AG04449 (cell line): ENCODE measurements around the gene NDST4.
"Not testable (repeated sequence)": the region's sequence is repeated elsewhere in the genome, so short reads cannot be mapped to it uniquely, and the experiment has no call there.

Source experiments
- CTCF ChIA-PET: fragments of 350-600 bp; formaldehyde crosslinking; extraction: SDS; loops from one replicate; lab custom pipeline; 2021; ENCODE audit warnings: antibody characterized with exemption; lab: Yijun Ruan, JAX
- POLR2A ChIA-PET: fragments of 400-600, 350-600 bp; formaldehyde crosslinking; extraction: SDS; loops from one replicate; lab custom pipeline; 2020; ENCODE audit warnings: antibody characterized with exemption, inconsistent platforms; lab: Yijun Ruan, JAX
- DNase-seq: peaks from one replicate; pipeline ENCODE4 v3.0.0-alpha.2; 2010; ENCODE audit warnings: low read depth, low spot score
- H3K4me3 ChIP-seq: 2 replicates; pipeline ENCODE4 v1.5.1; 2011; ENCODE audit warnings: low read depth, mild to moderate bottlenecking, control low read depth, low read length
- CTCF ChIP-seq: IDR thresholded peaks from one replicate; pipeline ENCODE4 v1.5.1; 2011; ENCODE audit warnings: mild to moderate bottlenecking, moderate library complexity, low read length, control low read depth, inconsistent platforms; ENCODE audit not compliant: insufficient read depth; ENCODE audit errors: missing control alignments

NDST4 gene

GRCh38 chr4:114980932-114981708 lies 132.3 kb downstream of the NDST4 start:
- H3K4me3 ChIP-seq: no peak overlapping the region
- no peak for TF ChIP-seq CTCF
- CTCF ChIA-PET: no interaction called here
- POLR2A ChIA-PET: no interaction called here
- DNase-seq: no peak

GRCh38 chr4:114980399-114980798 lies 133.0 kb downstream of the NDST4 start:
- POLR2A ChIA-PET, DNase-seq, CTCF ChIA-PET, H3K4me3 ChIP-seq: not testable (repeated sequence)

- no peak for TF ChIP-seq CTCF
- no peak overlapping the region for H3K4me3 ChIP-seq
- POLR2A ChIA-PET: no interaction called here
- DNase-seq: no peak
- CTCF ChIA-PET: no interaction called here
Measured at GRCh38 chr4:114976901-114977300, 136.5 kb downstream of the NDST4 start.

GRCh38 chr4:114964026-114964425 lies 149.4 kb downstream of the NDST4 start:
- H3K4me3 ChIP-seq: no peak overlapping the region
- DNase-seq: no peak
- ChIA-PET CTCF (no interaction called here), POLR2A (no interaction called here)
- no peak for TF ChIP-seq CTCF

- no peak for TF ChIP-seq CTCF
- no peak for DNase-seq
- H3K4me3 ChIP-seq: no peak overlapping the region
- ChIA-PET CTCF (no interaction called here), POLR2A (no interaction called here)
Measured at GRCh38 chr4:114945616-114946015, 167.8 kb downstream of the NDST4 start.

- no peak for DNase-seq
- ChIA-PET POLR2A (no interaction called here), CTCF (no interaction called here)
- no peak for TF ChIP-seq CTCF
- no peak overlapping the region for H3K4me3 ChIP-seq
Measured at GRCh38 chr4:114941503-114941902, 171.9 kb downstream of the NDST4 start.

GRCh38 chr4:114927881-114928280 lies 185.5 kb downstream of the NDST4 start:
- no peak for TF ChIP-seq CTCF
- ChIA-PET CTCF (no interaction called here), POLR2A (no interaction called here)
- H3K4me3 ChIP-seq: no peak overlapping the region
- DNase-seq: no peak
